ENCODE results near the gene EGR2. TPM values are rescaled to one million over a fixed set of nuclear protein-coding genes. Genes with fewer than 3 reads are reported as not detected.

Gene EGR2
- total RNA-seq, 1 experiment from 2014 or later: 2.3 TPM

GRCh38 chr10:62813453-62813852 lies 2.7 kb downstream of the EGR2 start:
- ATAC-seq (no peak), DNase-seq (ENCODE audit: low read depth, low spot score) (no peak)
- H3K9ac ChIP-seq (ENCODE audit: low read length): no peak overlapping the region
- H3K27ac ChIP-seq (ENCODE audit: low read depth, low read length): no peak overlapping the region
- POLR2A ChIA-PET: no interaction called here
- intact Hi-C loops (cut with micrococcal nuclease): no loop called here
- TF ChIP-seq MAX (IDR thresholded peaks at IDR 0.05) (no peak), SP1 (IDR thresholded peaks at IDR 0.05; ENCODE audit: low read depth) (no peak), CBX3 (IDR thresholded peaks at IDR 0.05; ENCODE audit: low read depth) (no peak), ZFX (IDR thresholded peaks at IDR 0.05) (no peak), ZBTB33 (IDR thresholded peaks at IDR 0.05; ENCODE audit: extremely low read depth, insufficient replicate concordance, low read length) (no peak), EGR1 (IDR thresholded peaks at IDR 0.05; ENCODE audit: low read depth) (no peak), REST (IDR thresholded peaks at IDR 0.05; ENCODE audit: low read depth) (no peak), FOSL1 (IDR thresholded peaks at IDR 0.05; ENCODE audit: low read depth) (no peak)
- H3K79me2 ChIP-seq (ENCODE audit: insufficient read depth, low read length): peaks cover 4% of the 10 kb centered on the region
- CTCF ChIA-PET: no interaction called here
- H3K4me3 ChIP-seq (replicated peaks in 1 of 2; ENCODE audit: low read depth in 1 of 2, low read length in 2 of 2): no peak overlapping the region
- H3K4me2 ChIP-seq (ENCODE audit: low read length): no peak overlapping the region
- no TSS peak for BruUV-seq (replicated peaks)
- peaks cover 8 to 25% of the 10 kb centered on the region in 2 experiments for H3K4me1 ChIP-seq (ENCODE audit: control insufficient read depth in 1 of 2, insufficient read depth in 2 of 2, low read length in 2 of 2)
- H3K9me3 ChIP-seq (ENCODE audit: control insufficient read depth in 1 of 2, insufficient read depth in 1 of 2, low read depth in 1 of 2, low read length in 2 of 2): no peaks in the 10 kb centered on the region
- no peaks in the 10 kb centered on the region for H4K20me1 ChIP-seq (ENCODE audit: insufficient read depth)
- no peak overlapping the region for H2AFZ ChIP-seq (ENCODE audit: low read depth, low read length, poor library complexity, severe bottlenecking)
- RAD21 ChIA-PET (ENCODE audit: low non-redundant PET in 1 of 2, low total read pairs in 2 of 2, uncharacterized antibody in 2 of 2, unreplicated experiment in 2 of 2): no interaction called here
- no peaks in the 10 kb centered on the region for H3K9me2 ChIP-seq (ENCODE audit: insufficient read depth)
- H3K36me3 ChIP-seq (ENCODE audit: control insufficient read depth in 1 of 2, insufficient read depth in 2 of 2, low read length in 2 of 2): no peaks in the 10 kb centered on the region
- H3K27me3 ChIP-seq (ENCODE audit: insufficient read depth, low read length): no peaks in the 10 kb centered on the region

Data from HCT116 (cell line).